ENCODE data around the gene IFIT5. TPM values are rescaled to one million over a fixed set of nuclear protein-coding genes. Genes with fewer than 3 reads are reported as not detected.
A peak's percentile ranks its signal among the peaks of the same experiment; 100 is the strongest.
"Not testable (repeated sequence)": the region's sequence is repeated elsewhere in the genome, so short reads cannot be mapped to it uniquely, and the experiment has no call there.

IFIT5 gene
- polyA plus RNA-seq, 3 donors from 2014 or later, result 9.2 to 10.4 (median 10.2) TPM

DNA sequence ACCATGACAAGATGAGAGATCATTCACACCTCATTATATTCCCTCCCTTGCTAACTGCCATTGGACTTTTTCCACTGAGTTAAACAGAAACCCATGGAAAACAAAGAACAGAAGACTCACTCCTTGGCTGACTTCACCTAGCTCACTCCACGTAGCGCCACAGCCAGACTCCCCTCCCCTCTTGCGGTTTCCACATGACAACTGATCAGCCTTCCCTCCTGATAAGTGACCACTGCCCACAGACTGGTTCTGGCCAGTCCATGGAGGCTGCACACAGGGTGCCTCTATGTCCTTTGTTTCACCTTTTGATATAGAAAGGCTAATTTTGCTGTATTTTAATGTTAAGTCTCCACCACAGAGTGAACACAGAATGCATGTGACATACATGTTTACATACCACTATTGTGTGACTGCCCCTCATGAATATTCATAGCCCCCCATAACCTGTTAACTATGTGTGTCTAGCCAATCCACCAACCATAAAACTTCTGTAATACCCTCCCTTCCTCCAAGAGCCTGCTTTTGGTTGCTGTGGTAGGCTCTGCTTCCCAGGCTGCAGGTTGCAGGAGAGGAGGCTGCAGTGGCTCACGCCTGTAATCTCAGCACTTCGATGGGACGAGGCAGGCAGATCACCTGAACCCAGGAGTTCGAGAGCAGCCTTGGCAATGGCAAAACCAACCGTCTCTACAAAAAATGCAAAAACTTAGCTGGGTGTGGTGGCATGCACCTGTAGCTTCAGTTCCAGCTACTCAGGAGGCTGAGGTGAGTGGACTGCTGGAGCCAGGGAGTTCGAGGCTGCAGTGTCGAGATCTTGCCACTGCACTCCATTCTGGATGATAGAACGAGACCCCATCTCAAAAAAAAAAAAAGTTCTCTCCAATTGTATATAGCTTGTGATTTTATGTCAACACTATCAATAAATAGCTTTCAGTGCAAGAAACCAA, 10.0 kb upstream of the IFIT5 start:
- Mint-ChIP-seq H3K9me3 (no peaks in the 10 kb centered on the region), H3K27me3 (ENCODE audit: low read depth in 3 of 3) (peaks cover 0 to 9% (median 1%) of the 10 kb centered on the region in 3 donors), H3K4me1 (no peaks in the 10 kb centered on the region), H3K27ac (no peak overlapping the region), H3K36me3 (peaks cover 0 to 52% (median 37%) of the 10 kb centered on the region in 3 donors), H3K4me3 (no peak overlapping the region)
- DNase-seq, result no peak

DNA sequence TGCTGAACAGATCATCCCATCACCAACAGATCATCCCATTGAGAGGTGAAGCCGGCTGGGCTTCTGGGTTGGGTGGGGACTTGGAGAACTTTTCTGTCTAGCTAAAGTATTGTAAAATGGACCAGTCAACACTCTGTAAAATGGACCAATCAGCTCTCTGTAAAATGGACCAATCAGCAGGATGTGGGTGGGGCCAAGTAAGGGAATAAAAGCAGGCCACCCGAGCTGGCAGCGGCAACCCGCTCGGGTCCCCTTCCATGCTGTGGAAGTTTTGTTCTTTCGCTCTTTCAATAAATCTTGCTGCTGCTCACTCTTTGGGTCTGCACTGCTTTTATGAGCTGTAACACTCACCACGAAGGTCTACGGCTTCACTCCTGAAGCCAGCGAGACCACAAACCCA, 8.2 kb upstream of the IFIT5 start:
- not testable (repeated sequence) for H3K4me3 Mint-ChIP-seq; DNase-seq; H3K4me1 Mint-ChIP-seq; H3K9me3 Mint-ChIP-seq; H3K27me3 Mint-ChIP-seq (ENCODE audit: low read depth in 3 of 3)
- H3K27ac Mint-ChIP-seq, result peak overlapping the region in 1 of 6 donors; percentile 18
- peaks cover 0 to 57% (median 36%) of the 10 kb centered on the region in 3 donors for H3K36me3 Mint-ChIP-seq

DNA sequence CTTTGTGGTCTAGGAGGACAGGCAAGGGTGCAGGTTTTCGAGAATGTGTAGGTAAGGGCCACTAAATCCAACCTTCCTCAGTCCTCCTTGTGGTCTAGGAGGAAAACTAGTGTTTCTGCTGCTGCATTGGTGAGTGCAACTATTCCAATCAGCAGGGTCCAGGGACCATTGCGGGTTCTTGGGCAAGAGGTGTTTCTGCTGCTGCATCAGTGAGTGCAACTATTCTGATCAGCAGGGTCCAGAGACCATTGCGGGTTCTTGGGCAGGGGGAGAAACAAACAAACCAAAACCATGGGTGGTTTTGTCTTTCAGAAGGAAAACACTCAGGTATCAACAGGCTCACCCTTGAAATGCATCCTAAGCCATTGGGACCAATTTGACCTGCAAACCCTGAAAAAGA, 6.6 kb upstream of the IFIT5 start:
- Mint-ChIP-seq H3K27me3 (ENCODE audit: low read depth in 3 of 3) (peaks cover 4 to 15% (median 8%) of the 10 kb centered on the region in 3 donors), H3K4me1 (peaks cover 10 to 11% of the 10 kb centered on the region in 2 donors), H3K36me3 (peaks cover 0 to 44% (median 29%) of the 10 kb centered on the region in 3 donors)
- H3K4me3 Mint-ChIP-seq, DNase-seq, H3K27ac Mint-ChIP-seq, H3K9me3 Mint-ChIP-seq: not testable (repeated sequence)

DNA sequence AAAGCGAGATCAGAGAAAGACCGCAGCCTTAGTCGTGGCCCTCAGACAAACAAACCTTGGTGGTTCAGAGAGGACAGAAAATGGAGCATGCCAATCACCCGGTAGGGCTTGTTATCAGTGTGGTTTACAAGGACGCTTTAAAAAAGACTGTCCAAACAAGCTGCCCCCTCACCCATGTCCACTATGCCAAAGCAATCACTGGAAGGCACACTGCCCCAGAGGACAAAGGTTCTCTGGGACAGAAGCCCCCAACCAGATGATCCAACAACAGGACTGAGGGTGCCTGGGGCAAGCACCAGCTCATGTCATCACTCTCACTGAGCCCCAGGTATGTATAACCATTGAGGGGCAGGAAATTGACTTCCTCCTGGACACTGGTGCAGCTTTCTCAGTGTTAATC, 5.1 kb upstream of the IFIT5 start:
- H3K36me3 Mint-ChIP-seq, result peaks cover 0 to 32% (median 17%) of the 10 kb centered on the region in 3 donors
- not testable (repeated sequence) for H3K9me3 Mint-ChIP-seq, DNase-seq, H3K4me3 Mint-ChIP-seq, H3K27ac Mint-ChIP-seq
- H3K27me3 Mint-ChIP-seq (ENCODE audit: low read depth in 3 of 3), result peaks cover 7 to 18% (median 8%) of the 10 kb centered on the region in 3 donors
- H3K4me1 Mint-ChIP-seq, result peaks cover 18 to 25% of the 10 kb centered on the region in 2 donors

DNA sequence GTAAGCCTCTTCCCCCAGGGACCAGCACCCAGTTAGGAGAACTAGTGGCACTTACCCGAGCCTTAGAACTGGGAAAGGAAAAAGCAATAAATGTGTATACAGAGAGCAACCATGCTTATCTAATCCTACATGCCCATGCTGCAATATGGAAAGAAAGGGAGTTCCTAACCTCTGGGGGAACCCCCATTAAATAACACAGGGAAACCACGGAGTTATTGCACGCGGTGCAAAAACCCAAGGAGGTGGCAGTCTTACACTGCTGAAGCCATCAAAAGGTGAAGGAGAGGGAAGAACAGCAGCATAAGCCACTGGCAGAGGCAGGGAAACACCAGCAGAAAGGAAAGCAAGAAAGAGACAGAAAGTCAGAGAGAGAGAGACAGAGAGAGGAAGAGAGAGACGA, 3.8 kb upstream of the IFIT5 start:
- not testable (repeated sequence) for H3K4me3 Mint-ChIP-seq, H3K9me3 Mint-ChIP-seq, DNase-seq
- H3K27ac Mint-ChIP-seq, result peak overlapping the region in 1 of 6 donors; percentile 44
- H3K27me3 Mint-ChIP-seq (ENCODE audit: low read depth in 3 of 3), result peaks cover 8 to 19% (median 12%) of the 10 kb centered on the region in 3 donors
- H3K4me1 Mint-ChIP-seq, result peaks cover 23 to 31% of the 10 kb centered on the region in 2 donors
- H3K36me3 Mint-ChIP-seq, result peaks cover 0 to 22% (median 14%) of the 10 kb centered on the region in 3 donors

DNA sequence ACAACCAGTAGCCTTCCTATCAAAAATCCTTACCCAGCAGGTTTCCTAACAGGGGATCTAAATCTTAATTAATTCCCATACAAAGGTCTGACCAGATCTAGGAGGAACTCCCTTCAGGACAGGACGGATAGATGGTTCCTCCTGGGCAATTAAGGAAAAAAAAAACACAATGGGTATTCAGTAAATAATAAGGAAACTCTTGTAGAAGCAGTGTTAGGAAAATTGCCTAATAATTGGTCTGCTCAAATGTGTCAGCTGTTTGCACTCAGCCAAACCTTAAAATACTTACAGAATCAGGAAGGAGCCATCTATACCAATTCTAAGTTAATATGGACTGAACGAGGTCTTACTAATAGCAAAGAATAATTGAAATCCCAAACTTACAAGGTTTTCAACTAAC, 3.2 kb upstream of the IFIT5 start:
- H3K36me3 Mint-ChIP-seq, result peaks cover 0 to 17% (median 14%) of the 10 kb centered on the region in 3 donors
- peak overlapping the region in 2 of 6 donors; percentile 12 to 44 for H3K27ac Mint-ChIP-seq
- peaks cover 9 to 19% (median 14%) of the 10 kb centered on the region in 3 donors for H3K27me3 Mint-ChIP-seq (ENCODE audit: low read depth in 3 of 3)
- not testable (repeated sequence) for H3K9me3 Mint-ChIP-seq, DNase-seq, H3K4me3 Mint-ChIP-seq
- peaks cover 28 to 37% of the 10 kb centered on the region in 2 donors for H3K4me1 Mint-ChIP-seq

DNA sequence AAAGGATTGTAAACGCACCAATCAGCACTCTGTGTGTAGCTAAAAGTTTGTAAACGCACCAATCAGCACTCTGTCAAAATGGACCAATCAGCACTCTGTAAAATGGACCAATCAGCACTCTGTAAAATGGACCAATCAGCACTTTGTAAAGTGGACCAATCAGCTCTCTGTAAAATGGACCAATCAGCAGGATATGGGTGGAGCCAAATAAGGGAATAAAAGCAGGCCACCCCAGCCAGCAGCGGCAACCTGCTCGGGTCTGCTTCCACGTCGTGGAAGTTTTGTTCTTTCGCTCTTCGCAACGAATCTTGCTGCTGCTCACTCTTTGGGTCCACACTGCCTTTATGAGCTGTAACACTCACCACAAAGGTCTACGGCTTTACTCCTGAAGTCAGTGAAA, 2.1 kb upstream of the IFIT5 start:
- peak; percentile 50 to 65 (median 63) for DNase-seq

DNA sequence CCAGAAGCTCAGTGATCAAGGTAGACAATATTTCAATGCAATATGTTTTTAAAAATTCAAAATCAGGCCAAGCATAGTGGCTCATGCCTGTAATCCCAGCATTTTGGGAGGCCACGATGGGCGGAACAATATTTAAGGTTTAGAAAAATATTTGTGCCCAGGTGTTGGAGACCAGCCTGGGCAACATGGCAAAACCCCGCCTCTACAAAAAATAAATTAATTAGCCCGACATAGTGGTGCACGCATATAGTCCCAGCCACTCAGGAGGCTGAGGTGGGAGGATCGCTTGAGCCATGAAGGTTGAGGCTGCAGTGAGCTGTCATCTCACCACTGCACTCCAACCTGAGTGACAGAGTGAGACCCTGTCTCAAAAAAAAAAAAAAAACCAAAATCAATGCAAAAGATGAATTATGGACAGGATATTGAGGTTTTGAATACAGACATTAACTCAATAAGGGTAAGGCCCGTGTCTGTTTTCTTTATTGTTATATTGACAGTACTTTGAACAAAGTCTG, 913 bp upstream of the IFIT5 start:
- Mint-ChIP-seq H3K36me3 (peaks cover 0 to 14% (median 9%) of the 10 kb centered on the region in 3 donors), H3K4me3 (peak overlapping the region; percentile 97 to 99 (median 98)), H3K27ac (peak overlapping the region; percentile 98 to 99 (median 99)), H3K9me3 (no peaks in the 10 kb centered on the region), H3K4me1 (peaks cover 48 to 60% of the 10 kb centered on the region in 2 donors), H3K27me3 (ENCODE audit: low read depth in 3 of 3) (peaks cover 9 to 15% (median 15%) of the 10 kb centered on the region in 3 donors)
- no peak for DNase-seq

More for the DNA sequence above, 2.1 kb upstream of the IFIT5 start:
- Mint-ChIP-seq H3K36me3 (peaks cover 0 to 12% (median 12%) of the 10 kb centered on the region in 3 donors), H3K4me3 (peak overlapping the region; percentile 74 to 99 (median 79)), H3K27ac (peak overlapping the region; percentile 71 to 99 (median 86)), H3K4me1 (peaks cover 37 to 49% of the 10 kb centered on the region in 2 donors), H3K27me3 (ENCODE audit: low read depth in 3 of 3) (peaks cover 9 to 19% (median 15%) of the 10 kb centered on the region in 3 donors)
- H3K9me3 Mint-ChIP-seq, result not testable (repeated sequence)

DNA sequence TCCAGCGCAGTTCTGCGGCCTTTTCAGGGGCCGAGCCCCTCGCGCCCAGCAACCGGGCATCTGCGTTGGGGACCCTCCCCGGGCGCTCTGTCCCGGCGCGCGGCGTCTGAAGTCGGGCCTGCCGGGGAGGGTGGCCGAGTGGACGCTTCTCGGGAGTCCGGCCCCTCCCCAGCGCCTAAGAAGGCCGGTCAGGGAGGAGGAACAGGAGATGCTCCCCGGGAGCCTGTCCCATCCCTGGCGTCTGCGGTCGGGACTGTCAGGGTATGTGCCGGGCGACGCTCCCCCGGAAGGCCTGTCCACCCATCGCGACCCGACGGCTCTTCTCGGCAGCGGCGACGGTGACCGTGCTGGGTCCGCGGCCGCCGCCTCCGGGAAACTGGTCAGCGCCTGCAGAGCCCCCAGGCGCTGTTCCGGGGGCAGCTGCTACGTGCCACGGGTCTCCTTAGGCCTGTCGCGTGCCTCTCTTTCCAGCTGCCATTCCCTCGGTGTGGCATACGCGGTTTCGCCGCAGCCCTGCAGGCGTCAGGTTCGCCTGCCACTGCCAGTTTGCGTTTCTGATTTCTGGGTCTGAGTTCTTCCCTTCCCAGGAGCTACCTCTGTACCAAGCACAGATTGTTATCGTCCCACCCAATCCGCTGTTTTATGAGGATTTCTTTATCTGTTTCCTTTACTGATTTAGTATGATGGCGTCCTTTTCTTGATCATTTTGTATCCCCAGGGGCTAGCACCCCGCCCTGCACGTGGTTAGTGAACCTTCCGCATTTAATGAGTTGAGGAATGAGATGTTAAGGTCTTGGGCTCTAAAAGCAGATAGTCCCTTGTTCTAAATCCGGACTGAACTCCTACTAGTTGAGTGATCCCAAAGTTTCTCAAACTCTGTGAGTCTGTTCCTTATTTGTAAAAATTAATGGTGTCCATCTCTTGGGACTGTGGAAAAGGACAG, 782 bp downstream of the IFIT5 start:
- Mint-ChIP-seq H3K27ac (peak overlapping the region; percentile 91 to 99 (median 98)), H3K9me3 (no peaks in the 10 kb centered on the region), H3K36me3 (peaks cover 0 to 7% (median 5%) of the 10 kb centered on the region in 3 donors), H3K4me3 (peak overlapping the region; percentile 97 to 99 (median 98)), H3K27me3 (ENCODE audit: low read depth in 3 of 3) (peaks cover 8 to 15% (median 10%) of the 10 kb centered on the region in 3 donors), H3K4me1 (peaks cover 53 to 77% of the 10 kb centered on the region in 2 donors)
- peak; percentile 45 to 48 (median 48) for DNase-seq

DNA sequence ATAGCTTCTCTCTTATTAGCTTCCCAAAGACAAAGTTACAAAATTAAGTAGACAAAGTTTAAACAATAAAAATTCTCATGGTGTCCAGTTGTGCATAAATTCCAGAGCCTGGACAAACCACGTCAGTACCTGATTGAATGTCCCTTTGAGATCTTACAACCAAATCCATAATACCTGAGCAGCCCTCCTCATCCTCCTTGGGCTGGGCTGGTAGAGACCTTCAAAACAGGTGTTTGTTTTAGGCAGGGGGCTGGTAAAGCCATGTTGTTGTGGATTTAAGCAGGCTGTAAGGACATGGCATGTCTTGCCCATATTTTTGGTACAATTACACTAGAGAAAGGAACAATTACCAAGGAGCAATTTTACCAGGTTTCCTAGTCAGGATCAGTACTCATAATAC, 2.1 kb downstream of the IFIT5 start:
- Mint-ChIP-seq H3K27me3 (ENCODE audit: low read depth in 3 of 3) (peaks cover 8 to 15% (median 10%) of the 10 kb centered on the region in 3 donors), H3K27ac (peak overlapping the region; percentile 91 to 99 (median 98)), H3K4me3 (peak overlapping the region; percentile 97 to 99 (median 98)), H3K9me3 (no peaks in the 10 kb centered on the region), H3K4me1 (peaks cover 57 to 83% of the 10 kb centered on the region in 2 donors), H3K36me3 (peaks cover 0 to 13% (median 7%) of the 10 kb centered on the region in 3 donors)
- DNase-seq, result no peak

DNA sequence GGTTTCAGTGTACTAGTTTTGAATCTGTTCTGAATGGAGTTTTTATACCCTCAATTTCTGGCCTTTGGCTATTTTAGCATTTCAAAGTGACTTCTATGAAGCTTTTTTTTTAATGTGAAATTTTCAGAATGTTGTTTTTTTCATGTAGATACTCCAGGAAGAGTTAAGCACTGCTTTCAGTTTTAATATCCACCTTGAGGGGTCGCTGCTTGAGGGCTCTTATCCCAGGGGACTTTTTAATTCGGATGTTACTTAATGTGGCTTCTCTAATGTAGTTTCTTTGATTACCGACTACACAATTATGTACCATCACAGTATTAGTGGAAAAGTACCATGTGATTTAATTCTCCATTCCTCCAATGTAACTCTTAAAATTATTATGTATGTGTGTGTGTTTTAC, 5.2 kb downstream of the IFIT5 start:
- Mint-ChIP-seq H3K27me3 (ENCODE audit: low read depth in 3 of 3) (peaks cover 0 to 7% (median 2%) of the 10 kb centered on the region in 3 donors), H3K36me3 (peaks cover 4 to 16% (median 7%) of the 10 kb centered on the region in 3 donors), H3K4me1 (peaks cover 39 to 57% of the 10 kb centered on the region in 2 donors), H3K4me3 (peak overlapping the region in 2 of 5 donors; percentile 25 to 32), H3K9me3 (no peaks in the 10 kb centered on the region), H3K27ac (peak overlapping the region in 3 of 6 donors; percentile 73 to 76 (median 74))
- no peak for DNase-seq

DNA sequence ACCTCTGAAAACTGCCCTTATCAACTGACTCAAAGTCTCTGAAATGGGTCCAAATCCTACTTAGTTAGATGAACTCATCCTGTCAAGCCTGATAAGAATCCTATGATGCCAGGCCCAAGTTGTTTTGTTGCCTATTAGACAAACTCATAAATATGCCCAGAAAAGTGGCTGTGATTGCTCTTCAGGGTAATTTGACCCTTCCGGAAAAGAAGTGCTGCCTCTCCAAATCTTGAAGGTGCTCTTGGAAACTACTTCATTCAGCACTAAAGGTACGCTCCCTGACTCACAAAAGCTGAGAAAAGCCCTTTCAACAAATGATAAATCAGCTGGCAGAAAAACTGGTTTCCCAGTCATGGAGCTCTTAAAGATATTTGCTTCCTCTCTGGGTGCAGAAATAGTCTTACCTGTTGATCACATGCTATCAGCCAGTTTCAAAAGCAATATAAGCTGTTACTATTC, 6.7 kb downstream of the IFIT5 start:
- Mint-ChIP-seq H3K9me3 (no peaks in the 10 kb centered on the region), H3K27ac (peak overlapping the region in 4 of 6 donors; percentile 6 to 52 (median 44)), H3K36me3 (peaks cover 4 to 16% (median 7%) of the 10 kb centered on the region in 3 donors), H3K4me1 (peaks cover 30 to 46% of the 10 kb centered on the region in 2 donors), H3K4me3 (no peak overlapping the region), H3K27me3 (ENCODE audit: low read depth in 3 of 3) (peaks cover 0 to 3% (median 3%) of the 10 kb centered on the region in 3 donors)
- no peak for DNase-seq

DNA sequence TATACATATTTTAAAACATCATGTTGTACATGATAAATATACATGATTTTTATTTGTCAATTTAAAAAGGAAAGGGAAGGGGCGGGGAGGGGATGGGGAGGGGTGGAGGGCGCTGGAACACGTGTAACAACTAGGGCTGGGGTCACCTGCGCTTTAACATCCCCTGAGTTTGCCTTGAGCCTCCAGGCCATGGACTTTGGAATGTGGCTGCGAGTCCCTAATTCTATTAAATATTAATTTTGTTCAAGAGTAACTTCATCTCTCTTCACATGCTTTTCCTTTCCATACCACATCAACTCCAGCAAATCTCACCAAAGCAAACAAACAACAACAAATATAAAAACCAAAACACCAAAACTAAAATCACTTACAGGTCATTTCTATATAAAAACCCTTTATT, 10.6 kb downstream of the IFIT5 start:
- DNase-seq, result no peak
- H3K4me3 Mint-ChIP-seq, result no peak overlapping the region
- H3K36me3 Mint-ChIP-seq, result peaks cover 4 to 9% (median 7%) of the 10 kb centered on the region in 3 donors
- peaks cover 0 to 6% (median 2%) of the 10 kb centered on the region in 3 donors for H3K27me3 Mint-ChIP-seq (ENCODE audit: low read depth in 3 of 3)
- no peaks in the 10 kb centered on the region for H3K9me3 Mint-ChIP-seq
- H3K4me1 Mint-ChIP-seq, result peaks cover 4 to 7% of the 10 kb centered on the region in 2 donors
- peak overlapping the region in 2 of 6 donors; percentile 6 to 37 for H3K27ac Mint-ChIP-seq

All from immature natural killer cell (primary cell).